Activated T-cell treated with anti-CD3 and anti-CD28 coated beads, Interleukin-2, amount 50 U/mL, for 72 hours (primary cell): Measurements from ENCODE around the gene CDK6. TPM values are rescaled to one million over a fixed set of nuclear protein-coding genes. Genes with fewer than 3 reads are reported as not detected.

Experiments used
- ATAC-seq, 2 donors: fragments of 150-1000 bp; cut with Tn5 transposase; replicated peaks in 1 of 2; 2 replicates each; pipeline ENCODE4 v1.10.0; 2021; ENCODE audit warnings: moderate library complexity in 2 of 2, mild to moderate bottlenecking in 1 of 2
- DNase-seq, 2 donors: peaks; one replicate each; pipeline ENCODE4 v3.0.0; 2021 to 2022; ENCODE audit warnings: mixed read lengths in 1 of 2
- H3K27ac Mint-ChIP-seq: one replicate; pipeline ENCODE4 v1.8.0; 2022; ENCODE audit warnings: mild to moderate bottlenecking, moderate library complexity, mixed read lengths
- H3K27me3 Mint-ChIP-seq: one replicate; pipeline ENCODE4 v1.8.0; 2022; ENCODE audit warnings: low read depth, mixed read lengths
- H3K36me3 Mint-ChIP-seq, 2 donors: one replicate each; pipeline ENCODE4 v1.8.0; 2022; ENCODE audit warnings: mixed read lengths in 2 of 2, mild to moderate bottlenecking in 1 of 2; ENCODE audit not compliant: insufficient read depth in 2 of 2
- H3K4me1 Mint-ChIP-seq: one replicate; pipeline ENCODE4 v1.8.0; 2022; ENCODE audit warnings: low read depth, mixed read lengths
- H3K4me3 Mint-ChIP-seq, 2 donors: one replicate each; pipeline ENCODE4 v1.8.0; 2022; ENCODE audit warnings: mild to moderate bottlenecking in 2 of 2, mixed read lengths in 2 of 2, moderate library complexity in 2 of 2
- H3K9me3 Mint-ChIP-seq, 2 donors: one replicate each; pipeline ENCODE4 v1.8.0; 2022; ENCODE audit warnings: mixed read lengths in 2 of 2
- total RNA-seq, 2 donors: library from RNA; stranded (reverse); gene quantifications; one replicate each; pipeline ENCODE4 v1.2.3, GENCODE V29; 2022

The CDK6 gene
- total RNA-seq, 2 donors from 2014 or later, result 213 to 256 TPM

DNA sequence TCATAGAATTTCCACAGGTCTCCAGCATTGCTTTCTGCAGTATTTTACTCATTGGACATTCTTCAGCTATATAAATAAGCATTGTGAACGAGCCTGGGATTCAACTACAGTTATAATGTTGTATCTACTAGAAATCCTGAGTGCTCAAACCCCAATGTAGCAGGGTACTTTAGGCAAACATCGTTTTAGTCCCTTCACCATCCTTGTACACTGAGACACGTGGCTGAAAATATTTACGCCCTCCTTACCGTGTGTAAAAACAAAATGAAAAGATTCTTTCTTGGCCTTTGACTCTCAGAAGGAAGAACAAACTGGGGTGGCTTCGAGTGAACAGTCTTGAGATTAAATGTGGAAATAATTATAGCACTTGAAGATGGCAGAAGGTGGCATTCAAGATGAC is 25.2 kb downstream of the CDK6 start:
- Mint-ChIP-seq H3K9me3 (peaks cover 0 to 6% of the 10 kb centered on the region in 2 donors), H3K27me3 (no peaks in the 10 kb centered on the region), H3K27ac (peak overlapping the region; percentile 97), H3K4me1 (peaks cover 96% of the 10 kb centered on the region), H3K36me3 (peaks cover 17 to 39% of the 10 kb centered on the region in 2 donors), H3K4me3 (peak overlapping the region; percentile 45 to 55)
- DNase-seq (no peak), ATAC-seq (no peak)

DNA sequence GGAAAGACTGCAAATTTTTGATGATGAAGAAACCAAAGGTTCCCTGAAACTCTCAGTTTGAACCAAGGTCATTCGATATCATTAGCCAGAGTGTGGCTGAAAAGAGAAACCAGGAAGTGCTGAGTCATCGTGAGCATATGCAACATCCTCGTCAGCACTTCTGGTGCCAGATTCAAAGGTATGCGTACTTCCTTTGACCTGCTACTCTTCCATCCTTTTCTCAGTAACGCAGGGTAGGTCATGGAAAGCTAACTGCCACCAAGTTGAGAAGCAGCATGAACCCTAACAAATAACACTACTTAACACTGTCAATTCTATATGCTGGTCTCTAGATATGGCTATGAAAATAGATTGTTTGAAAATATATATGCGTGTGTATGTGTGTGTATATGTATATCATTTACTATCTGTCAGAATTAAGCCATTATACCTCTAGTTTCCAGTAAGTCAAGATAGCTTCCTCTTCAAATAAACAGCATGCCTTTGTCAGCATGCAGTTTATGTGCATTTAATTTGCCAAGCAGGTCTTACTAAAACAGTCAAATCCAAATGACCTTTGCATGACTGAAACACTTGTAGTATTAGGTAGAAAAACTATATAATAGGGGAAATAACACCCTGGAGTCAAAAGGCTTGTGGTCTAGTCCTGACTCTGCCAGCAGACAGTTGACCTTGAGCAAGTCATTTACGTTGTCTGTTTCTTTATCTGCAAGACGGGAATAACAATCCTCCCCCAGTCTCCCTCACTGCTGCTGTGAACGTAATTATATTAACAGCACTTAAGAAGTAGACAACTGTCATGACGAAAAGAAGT is 26.4 kb downstream of the CDK6 start:
- ATAC-seq (peak; percentile 52 to 65), DNase-seq (peak; percentile 68 to 74)
- peak overlapping the region; percentile 97 for H3K27ac Mint-ChIP-seq
- no peaks in the 10 kb centered on the region for H3K9me3 Mint-ChIP-seq
- no peaks in the 10 kb centered on the region for H3K27me3 Mint-ChIP-seq
- peak overlapping the region; percentile 55 to 75 for H3K4me3 Mint-ChIP-seq
- peaks cover 94% of the 10 kb centered on the region for H3K4me1 Mint-ChIP-seq
- peaks cover 7 to 32% of the 10 kb centered on the region in 2 donors for H3K36me3 Mint-ChIP-seq

DNA sequence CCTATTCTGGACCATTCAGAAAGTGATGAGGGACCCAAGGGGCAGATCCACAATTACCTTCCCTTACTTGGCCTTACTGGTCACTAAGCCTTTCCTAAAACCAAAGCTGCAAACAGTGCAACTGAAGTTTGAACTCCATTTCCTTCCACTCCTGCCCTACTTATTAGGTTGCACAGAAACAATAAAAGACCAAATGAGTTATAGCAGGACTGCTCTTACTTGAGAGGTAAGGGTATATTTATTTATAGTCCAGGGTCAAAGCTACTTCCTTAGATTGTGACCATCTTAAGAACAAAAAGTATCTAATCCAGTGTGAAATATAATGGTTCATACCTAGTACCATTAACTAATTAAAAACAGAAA is 27.0 kb downstream of the CDK6 start:
- Mint-ChIP-seq H3K9me3 (no peaks in the 10 kb centered on the region), H3K4me1 (peaks cover 93% of the 10 kb centered on the region), H3K27ac (peak overlapping the region; percentile 97), H3K27me3 (no peaks in the 10 kb centered on the region), H3K4me3 (peak overlapping the region; percentile 55 to 75), H3K36me3 (peaks cover 7 to 36% of the 10 kb centered on the region in 2 donors)
- ATAC-seq (no peak), DNase-seq (no peak)

DNA sequence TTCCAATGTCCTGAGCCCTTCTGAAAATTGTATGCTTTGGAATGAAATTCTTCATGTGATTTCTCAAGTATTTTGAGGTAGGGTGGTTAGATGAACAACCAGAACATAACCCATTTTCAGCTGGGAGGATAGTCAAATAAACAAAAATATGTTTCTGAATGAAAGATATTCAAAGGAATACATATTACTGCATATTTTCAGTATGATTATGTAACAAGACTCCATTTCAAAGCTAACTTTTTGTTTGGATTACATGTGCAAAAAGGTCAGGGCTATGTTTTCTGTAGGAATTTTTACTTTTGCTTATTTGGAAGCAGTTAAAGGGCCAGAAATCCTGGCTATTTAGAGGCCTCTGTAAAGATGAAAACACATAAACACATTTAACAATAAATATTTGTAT is 27.7 kb downstream of the CDK6 start:
- H3K27ac Mint-ChIP-seq, result peak overlapping the region; percentile 99
- peaks cover 10 to 37% of the 10 kb centered on the region in 2 donors for H3K36me3 Mint-ChIP-seq
- no peaks in the 10 kb centered on the region for H3K9me3 Mint-ChIP-seq
- H3K27me3 Mint-ChIP-seq, result no peaks in the 10 kb centered on the region
- H3K4me3 Mint-ChIP-seq, result peak overlapping the region; percentile 2 to 49
- H3K4me1 Mint-ChIP-seq, result peaks cover 89% of the 10 kb centered on the region
- DNase-seq, result no peak
- no peak for ATAC-seq

DNA sequence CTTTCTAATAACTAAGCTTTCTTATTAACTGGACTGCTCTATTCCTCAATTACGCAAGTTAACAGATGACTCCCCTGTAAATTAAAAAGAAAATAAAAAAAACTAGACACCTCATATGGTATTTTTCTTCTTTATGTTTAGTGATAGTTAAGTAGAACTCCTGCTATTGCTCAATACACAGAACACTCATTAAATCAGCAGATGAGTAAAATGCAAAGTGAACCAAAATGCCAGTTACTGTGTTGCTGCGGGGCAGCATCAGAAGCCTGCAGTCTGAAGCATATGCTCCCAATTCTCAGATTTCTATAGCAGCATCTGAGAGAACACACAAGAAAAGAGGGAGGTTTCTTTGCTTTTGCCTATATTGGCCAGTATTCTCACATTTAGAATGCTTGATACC is 28.4 kb downstream of the CDK6 start:
- Mint-ChIP-seq H3K9me3 (no peaks in the 10 kb centered on the region), H3K4me1 (peaks cover 89% of the 10 kb centered on the region), H3K36me3 (peaks cover 15 to 43% of the 10 kb centered on the region in 2 donors), H3K27me3 (no peaks in the 10 kb centered on the region), H3K4me3 (peak overlapping the region; percentile 10 to 49), H3K27ac (peak overlapping the region; percentile 99)
- no peak for DNase-seq
- ATAC-seq, result peak; percentile 57 to 60

DNA sequence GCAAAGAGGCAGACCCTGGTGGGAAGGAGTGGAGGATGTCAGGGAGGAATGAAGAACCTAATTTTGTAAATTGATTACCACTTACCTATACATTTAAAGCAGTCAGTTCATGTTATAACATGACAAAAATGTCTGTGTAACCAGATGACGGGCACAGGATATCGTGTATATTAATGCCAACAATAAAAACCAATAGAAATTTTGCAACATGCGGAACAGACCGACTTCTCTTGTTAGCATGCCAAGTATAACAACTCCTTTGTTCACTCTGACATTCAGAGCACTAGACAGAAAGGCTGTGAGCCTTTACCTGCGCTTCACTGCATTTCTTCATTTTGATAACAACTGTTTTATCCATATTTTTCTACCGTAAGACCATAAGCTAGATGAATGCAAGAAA is 29.9 kb downstream of the CDK6 start:
- peaks cover 15 to 46% of the 10 kb centered on the region in 2 donors for H3K36me3 Mint-ChIP-seq
- no peaks in the 10 kb centered on the region for H3K9me3 Mint-ChIP-seq

DNA sequence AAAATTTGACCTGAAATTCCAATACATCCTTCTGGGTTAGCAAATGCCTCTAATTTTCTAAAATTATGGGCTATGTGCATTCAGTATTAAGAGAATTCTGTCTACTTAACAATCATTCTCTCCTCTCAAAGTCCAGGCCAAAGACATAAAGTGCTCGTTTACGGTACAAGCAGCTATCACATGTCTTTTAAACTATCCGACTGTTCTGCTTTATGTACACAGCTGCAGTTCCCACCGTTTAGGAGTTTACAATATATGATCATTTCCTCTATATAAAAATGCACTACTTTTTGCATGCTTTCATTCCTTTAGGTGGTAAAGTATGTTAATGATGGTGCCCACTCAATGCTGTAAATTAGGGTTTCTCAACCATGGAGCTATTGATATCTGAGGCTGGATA is 34.0 kb downstream of the CDK6 start:
- Mint-ChIP-seq H3K36me3 (peaks cover 13 to 30% of the 10 kb centered on the region in 2 donors), H3K9me3 (no peaks in the 10 kb centered on the region), H3K27ac (no peak overlapping the region), H3K27me3 (no peaks in the 10 kb centered on the region), H3K4me1 (peaks cover 55% of the 10 kb centered on the region), H3K4me3 (no peak overlapping the region)
- ATAC-seq (no peak), DNase-seq (no peak)

More for the DNA sequence above, 29.9 kb downstream of the CDK6 start:
- H3K27ac Mint-ChIP-seq, result no peak overlapping the region
- no peaks in the 10 kb centered on the region for H3K27me3 Mint-ChIP-seq
- no peak for ATAC-seq
- DNase-seq, result no peak
- peaks cover 89% of the 10 kb centered on the region for H3K4me1 Mint-ChIP-seq
- no peak overlapping the region for H3K4me3 Mint-ChIP-seq

DNA sequence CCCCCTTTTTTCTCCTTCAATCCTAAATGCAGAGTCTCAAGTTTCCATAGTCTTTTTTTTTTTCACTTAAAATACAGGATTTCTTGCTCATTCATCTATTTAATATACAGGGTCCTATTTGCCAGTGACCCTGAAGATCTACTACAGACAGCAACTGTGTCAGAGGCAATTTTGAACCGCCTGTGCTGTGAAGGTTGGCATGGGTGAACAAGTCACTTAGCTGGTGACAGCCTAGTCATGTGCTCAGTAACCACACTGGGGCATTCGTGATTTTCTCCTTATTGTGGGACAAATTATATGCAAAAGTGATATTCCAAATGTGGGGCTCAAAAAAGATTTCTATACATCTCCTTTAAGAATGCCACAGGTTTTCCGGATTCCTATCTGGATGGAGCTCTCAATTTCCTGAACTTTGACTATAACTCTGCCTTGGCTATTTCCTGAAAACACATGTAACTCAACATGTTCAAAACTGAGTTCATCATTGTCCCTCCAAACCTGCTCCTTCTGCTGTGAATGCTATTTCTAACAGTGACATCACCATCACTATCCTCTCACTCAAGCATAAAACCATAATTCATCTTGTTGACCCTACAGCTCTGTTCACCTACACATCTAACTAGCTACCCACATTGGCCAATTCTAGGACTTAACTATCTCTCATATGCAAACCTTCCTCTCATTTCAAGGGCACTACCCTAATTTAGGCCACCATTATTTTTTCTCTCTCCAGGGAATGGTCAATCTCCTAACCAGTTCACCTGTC is 36.7 kb downstream of the CDK6 start:
- ATAC-seq, result peak; percentile 36 to 41
- Mint-ChIP-seq H3K36me3 (peaks cover 8 to 16% of the 10 kb centered on the region in 2 donors), H3K4me1 (peaks cover 44% of the 10 kb centered on the region), H3K27me3 (no peaks in the 10 kb centered on the region), H3K27ac (no peak overlapping the region), H3K9me3 (no peaks in the 10 kb centered on the region), H3K4me3 (no peak overlapping the region)
- DNase-seq, result no peak

DNA sequence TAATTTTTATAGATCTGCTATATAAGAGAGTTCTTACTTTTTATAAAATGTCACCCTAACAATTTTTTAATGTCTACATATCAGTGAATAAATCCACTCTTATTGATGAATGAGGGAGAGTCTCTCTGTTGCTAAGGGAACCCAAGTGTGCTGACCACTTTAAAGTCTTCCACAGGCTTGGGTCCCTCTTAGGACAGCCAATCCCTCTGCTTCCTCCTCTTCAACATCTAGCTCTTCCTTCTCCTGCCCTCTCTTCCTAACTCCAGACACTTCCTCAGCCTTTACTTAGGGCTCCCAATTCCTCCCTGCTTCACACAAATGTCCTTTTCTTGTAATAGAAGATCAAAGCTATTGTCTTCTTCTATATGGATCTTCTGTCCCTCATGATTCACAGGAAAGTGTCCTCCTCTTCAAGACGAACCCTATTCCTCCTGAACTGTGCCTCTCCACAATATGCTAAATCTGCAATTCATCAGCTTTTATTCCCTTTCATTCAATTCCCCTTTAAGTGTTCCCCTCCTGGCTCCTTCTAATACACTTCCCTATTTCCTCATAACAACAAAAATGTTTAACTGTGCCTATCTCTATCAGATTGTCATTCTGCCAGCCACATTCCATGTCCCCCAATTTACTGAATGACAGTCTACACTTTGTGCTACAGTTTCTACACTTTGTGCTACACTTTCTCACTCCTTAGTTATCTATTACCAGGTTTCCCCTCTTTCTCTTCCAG is 37.7 kb downstream of the CDK6 start:
- Mint-ChIP-seq H3K27ac (no peak overlapping the region), H3K27me3 (no peaks in the 10 kb centered on the region), H3K4me3 (no peak overlapping the region), H3K36me3 (peaks cover 5 to 13% of the 10 kb centered on the region in 2 donors), H3K9me3 (no peaks in the 10 kb centered on the region), H3K4me1 (peaks cover 49% of the 10 kb centered on the region)
- ATAC-seq, result no peak
- no peak for DNase-seq

DNA sequence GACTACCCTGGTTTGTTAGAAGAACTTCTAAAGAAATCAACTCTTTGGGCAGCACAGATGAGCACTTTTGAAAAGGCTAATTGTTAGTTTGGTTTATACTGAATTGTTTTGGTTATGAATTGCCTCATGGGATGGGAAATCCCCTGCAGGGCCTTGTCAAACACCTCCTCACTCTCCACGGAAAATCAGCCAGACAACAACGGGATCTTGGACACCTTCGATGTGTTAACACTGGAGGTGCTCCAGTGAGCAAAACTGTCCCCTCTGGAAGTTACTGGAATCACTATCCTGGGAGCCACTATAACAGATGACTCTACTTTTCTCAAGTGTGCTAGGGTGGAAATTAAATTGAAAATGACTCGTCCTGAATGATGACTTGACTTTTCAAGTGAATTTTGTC is 38.7 kb downstream of the CDK6 start:
- Mint-ChIP-seq H3K27ac (no peak overlapping the region), H3K36me3 (peaks cover under 1 to 14% of the 10 kb centered on the region in 2 donors), H3K4me1 (peaks cover 49% of the 10 kb centered on the region), H3K4me3 (no peak overlapping the region), H3K9me3 (no peaks in the 10 kb centered on the region), H3K27me3 (no peaks in the 10 kb centered on the region)
- ATAC-seq (peak; percentile 74 to 81), DNase-seq (peak; percentile 42 to 45)

DNA sequence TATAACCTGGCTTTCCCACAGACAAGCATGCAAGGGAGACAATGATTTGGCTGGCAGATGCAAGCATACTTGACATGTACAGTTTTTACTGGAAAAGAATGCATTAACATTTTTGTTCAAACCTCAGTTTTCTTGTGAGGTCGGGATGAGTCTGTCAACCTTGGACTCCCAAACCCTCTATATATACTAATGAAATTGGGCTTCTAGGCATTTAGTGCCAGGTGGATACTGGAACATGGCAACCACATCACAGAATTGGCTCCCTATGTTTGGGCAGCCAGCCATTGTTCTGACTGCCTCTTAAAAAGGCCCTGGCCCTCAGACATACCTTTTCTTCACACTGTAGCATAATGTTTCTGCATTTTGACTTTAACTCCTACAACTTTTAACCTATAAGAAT is 39.1 kb downstream of the CDK6 start:
- Mint-ChIP-seq H3K27ac (no peak overlapping the region), H3K4me1 (peaks cover 49% of the 10 kb centered on the region), H3K4me3 (peak overlapping the region in 1 of 2 donors; percentile 8), H3K27me3 (no peaks in the 10 kb centered on the region), H3K9me3 (peaks cover 0 to 2% of the 10 kb centered on the region in 2 donors), H3K36me3 (peaks cover 4 to 18% of the 10 kb centered on the region in 2 donors)
- ATAC-seq (no peak), DNase-seq (no peak)

DNA sequence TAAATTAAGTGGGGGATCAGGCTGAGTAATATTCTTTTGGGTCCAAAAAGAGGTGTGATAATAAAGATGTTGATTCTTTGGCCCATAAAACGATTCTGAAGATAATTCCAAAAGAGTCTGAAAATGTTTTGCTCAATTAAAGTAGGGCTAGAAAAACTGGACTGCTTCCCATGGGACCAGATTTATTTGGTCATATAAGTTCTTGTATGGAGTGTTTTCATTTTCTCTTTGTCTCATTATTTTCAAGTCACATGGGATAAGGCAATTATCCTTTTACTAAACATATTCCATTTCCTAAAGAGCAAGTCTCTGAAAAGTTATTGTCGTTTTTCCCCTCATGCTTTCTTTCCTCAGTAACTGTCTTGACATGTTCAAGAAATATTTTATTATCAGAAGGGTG is 41.5 kb downstream of the CDK6 start:
- no peak for ATAC-seq
- H3K27ac Mint-ChIP-seq, result no peak overlapping the region
- H3K4me3 Mint-ChIP-seq, result peak overlapping the region in 1 of 2 donors; percentile 8
- no peak for DNase-seq
- H3K4me1 Mint-ChIP-seq, result peaks cover 60% of the 10 kb centered on the region
- H3K9me3 Mint-ChIP-seq, result peaks cover 9 to 10% of the 10 kb centered on the region in 2 donors
- peaks cover 19 to 34% of the 10 kb centered on the region in 2 donors for H3K36me3 Mint-ChIP-seq
- H3K27me3 Mint-ChIP-seq, result no peaks in the 10 kb centered on the region

DNA sequence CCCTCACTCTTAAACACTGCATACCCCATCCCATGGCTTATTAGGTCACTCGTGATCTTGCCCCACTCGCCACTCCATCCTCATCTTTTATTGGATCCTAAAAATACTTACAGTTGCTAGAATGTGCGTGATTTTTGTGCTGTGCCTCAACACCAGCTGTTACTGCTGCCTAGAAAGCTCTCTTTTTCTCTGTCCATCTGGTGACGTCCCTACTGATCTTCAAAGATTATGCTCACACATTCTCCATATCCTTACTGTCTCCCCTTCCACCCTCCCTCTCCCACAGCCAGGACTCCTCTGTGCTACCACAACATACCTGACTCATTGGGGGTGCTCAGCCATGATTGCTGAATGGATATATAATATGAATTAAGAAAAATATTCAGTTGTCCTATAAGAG is 42.0 kb downstream of the CDK6 start:
- Mint-ChIP-seq H3K27ac (no peak overlapping the region), H3K9me3 (peaks cover 10 to 12% of the 10 kb centered on the region in 2 donors), H3K4me1 (peaks cover 64% of the 10 kb centered on the region), H3K27me3 (no peaks in the 10 kb centered on the region), H3K4me3 (no peak overlapping the region), H3K36me3 (peaks cover 21 to 37% of the 10 kb centered on the region in 2 donors)
- DNase-seq (no peak), ATAC-seq (no peak)
